Brain microvascular endothelial cell (primary cell): ENCODE measurements around the gene SVOPL.

ENCODE experiments used
- DNase-seq: peaks from one replicate; pipeline ENCODE4 v3.0.0-alpha.2; 2020
- H3K27ac ChIP-seq: fragments of 250-450 bp; sonication (Bioruptor Pico); 2 replicates; pipeline ENCODE4 v1.5.1; 2020; ENCODE audit warnings: mild to moderate bottlenecking, moderate library complexity
- H3K27me3 ChIP-seq: fragments of 250-450 bp; sonication (Bioruptor Pico); replicated peaks from 2 replicates; pipeline ENCODE4 v1.5.1; 2020; ENCODE audit warnings: mild to moderate bottlenecking
- H3K36me3 ChIP-seq: fragments of 250-450 bp; sonication (Bioruptor Pico); replicated peaks from 2 replicates; pipeline ENCODE4 v1.5.1; 2020; ENCODE audit warnings: mild to moderate bottlenecking
- H3K4me3 ChIP-seq: 2 replicates; pipeline ENCODE4 v1.5.1; 2011; ENCODE audit warnings: low read depth, mild to moderate bottlenecking, control low read depth, low read length, moderate library complexity
- CTCF ChIP-seq: IDR thresholded peaks from 2 replicates; pipeline ENCODE4 v1.5.1; 2011; ENCODE audit warnings: low read depth, mild to moderate bottlenecking, moderate library complexity, low read length, control low read depth, inconsistent platforms; ENCODE audit errors: missing control alignments
- in situ Hi-C: cut with HindIII; loops from 2 replicates; pipeline ENCODE4 v1.10.0; 2017; ENCODE audit warnings: low sequenced_read_pairs, low pct_ligation_motif_present

SVOPL gene

GRCh38 chr7:138729444-138729843 lies 28.3 kb upstream of the SVOPL start:
- no peak for DNase-seq
- Histone ChIP-seq H3K27ac (no peak overlapping the region), H3K36me3 (no peaks in the 10 kb centered on the region), H3K4me3 (no peak overlapping the region), H3K27me3 (no peaks in the 10 kb centered on the region)
- in situ Hi-C loops: no loop called here
- no peak for TF ChIP-seq CTCF

- Histone ChIP-seq H3K36me3 (no peaks in the 10 kb centered on the region), H3K27me3 (no peaks in the 10 kb centered on the region), H3K27ac (no peak overlapping the region), H3K4me3 (no peak overlapping the region)
- TF ChIP-seq CTCF: no peak
- in situ Hi-C loops: no loop called here
- DNase-seq: no peak
Observed at GRCh38 chr7:138727336-138728099, 26.4 kb upstream of the SVOPL start.

- Histone ChIP-seq H3K36me3 (no peaks in the 10 kb centered on the region), H3K27ac (no peak overlapping the region), H3K27me3 (no peaks in the 10 kb centered on the region), H3K4me3 (no peak overlapping the region)
- peak; percentile 20 for TF ChIP-seq CTCF
- in situ Hi-C loops: no loop called here
- DNase-seq: no peak
Observed at GRCh38 chr7:138726288-138726687, 25.1 kb upstream of the SVOPL start.

DNA sequence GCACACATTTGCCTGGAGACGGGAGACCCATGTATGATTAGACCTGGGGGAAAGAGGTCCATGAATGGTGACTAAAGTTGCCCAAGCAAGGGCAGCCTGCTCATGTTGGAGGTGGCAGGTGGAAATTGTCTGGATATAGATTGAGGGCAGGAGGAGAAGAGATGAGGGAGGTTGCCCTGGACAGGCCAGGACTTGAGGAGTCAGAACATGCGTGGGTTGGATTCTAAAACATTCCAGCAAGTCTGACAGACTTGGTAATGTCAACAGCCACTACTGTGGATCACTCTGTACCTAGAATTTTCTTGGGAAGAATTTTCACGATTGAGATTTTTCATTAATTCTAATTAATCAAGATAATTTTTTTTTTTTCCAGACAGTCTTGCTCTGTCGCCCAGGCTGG lies 19.1 kb upstream of the SVOPL start:
- no peak overlapping the region for H3K27ac ChIP-seq
- H3K36me3 ChIP-seq: no peaks in the 10 kb centered on the region

DNA sequence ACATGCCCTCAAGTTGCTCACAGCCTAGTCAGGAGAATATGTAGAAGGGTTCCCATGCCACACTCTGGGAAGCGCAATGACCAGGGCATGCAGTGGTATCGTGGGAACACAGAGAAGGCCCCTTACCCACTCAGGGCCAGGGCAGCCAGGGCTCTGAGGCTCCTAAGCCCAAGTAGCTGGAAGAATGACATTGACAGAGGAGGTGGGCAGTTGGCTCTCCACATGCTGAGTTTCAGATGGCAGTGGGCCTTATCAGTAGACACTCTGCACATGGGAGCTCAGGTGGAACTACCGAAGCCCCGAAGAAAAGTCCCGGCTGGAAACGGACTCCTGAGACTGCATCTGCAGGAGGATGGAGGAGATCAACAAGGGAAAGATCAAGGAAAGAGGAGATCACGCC lies 15.7 kb upstream of the SVOPL start:
- no peak for DNase-seq
- H3K27ac ChIP-seq: no peak overlapping the region
- in situ Hi-C loops: no loop called here
- no peak for TF ChIP-seq CTCF
- H3K36me3 ChIP-seq: no peaks in the 10 kb centered on the region
- H3K4me3 ChIP-seq: no peak overlapping the region
- no peaks in the 10 kb centered on the region for H3K27me3 ChIP-seq

More for the DNA sequence above, 19.1 kb upstream of the SVOPL start:
- peak; percentile 13 for DNase-seq
- TF ChIP-seq CTCF: no peak
- no peak overlapping the region for H3K4me3 ChIP-seq
- in situ Hi-C loops: no loop called here
- H3K27me3 ChIP-seq: no peaks in the 10 kb centered on the region

DNA sequence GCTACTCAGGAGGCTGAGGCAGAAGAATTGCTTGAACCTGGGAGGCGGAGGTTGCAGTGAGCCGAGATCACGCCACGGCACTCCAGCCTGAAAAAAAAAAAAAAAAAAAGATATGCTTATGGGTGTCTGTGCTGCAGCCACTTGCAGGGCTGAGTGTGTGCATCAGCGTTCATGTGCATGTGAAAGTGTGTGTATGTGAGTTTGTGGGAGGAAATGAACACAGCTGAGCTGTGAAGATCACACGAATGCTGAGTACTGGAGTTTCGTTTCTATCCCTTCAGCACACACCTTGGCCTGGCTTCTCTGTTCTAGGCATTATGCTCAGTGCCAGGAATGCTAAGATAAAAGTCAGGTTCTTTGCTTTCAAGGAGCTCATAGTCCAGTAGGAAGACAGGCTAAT lies 12.0 kb upstream of the SVOPL start:
- no peak overlapping the region for H3K27ac ChIP-seq
- DNase-seq: no peak
- TF ChIP-seq CTCF: no peak
- in situ Hi-C loops: no loop called here
- no peaks in the 10 kb centered on the region for H3K27me3 ChIP-seq
- H3K36me3 ChIP-seq: no peaks in the 10 kb centered on the region
- H3K4me3 ChIP-seq: no peak overlapping the region
